H1 (cell line): ENCODE measurements around the gene MOB3B. TPM values are rescaled to one million over a fixed set of nuclear protein-coding genes. Genes with fewer than 3 reads are reported as not detected.
A peak's percentile ranks its signal among the peaks of the same experiment; 100 is the strongest.

Experiments used
- CTCF ChIA-PET: fragments of 300-600 bp; sonication (Branson Sonifier 250); formaldehyde crosslinking; loops from one replicate; lab custom pipeline; 2021; ENCODE audit not compliant: partially characterized antibody; lab: Charles Lee
- POLR2A ChIA-PET: fragments of 300-600 bp; sonication (Branson Sonifier 250); formaldehyde crosslinking; loops from one replicate; lab custom pipeline; 2021; ENCODE audit warnings: inconsistent platforms; ENCODE audit not compliant: partially characterized antibody; lab: Charles Lee
- DNase-seq, 2 experiments: peaks; one replicate each; pipeline versions ENCODE4 v3.0.0 to v3.0.0-alpha.2; 2010 to 2022; ENCODE audit warnings: low spot score in 2 of 2, low read depth in 1 of 2, mixed read lengths in 1 of 2
- FAIRE-seq: peaks from 2 replicates; lab custom pipeline; 2011; peaks lifted over from hg19 to GRCh38; lab: Jason Lieb, UNC
- H2AFZ ChIP-seq: 2 replicates; pipeline ENCODE4 v1.8.1; 2012; ENCODE audit warnings: low read length, inconsistent platforms
- H2AK5ac ChIP-seq: 2 replicates; pipeline ENCODE4 v1.6.1; 2013; ENCODE audit warnings: low read depth, low read length
- H2BK120ac ChIP-seq: replicated peaks from 2 replicates; pipeline ENCODE3; 2013; ENCODE audit warnings: low read depth, low read length, inconsistent platforms
- H2BK12ac ChIP-seq: 2 replicates; pipeline ENCODE4 v1.6.1; 2013; ENCODE audit warnings: low read depth, low read length
- H2BK15ac ChIP-seq: 2 replicates; pipeline ENCODE4 v1.6.1; 2013; ENCODE audit warnings: low read length
- H2BK20ac ChIP-seq: 2 replicates; pipeline ENCODE4 v1.6.1; 2013; ENCODE audit warnings: low read length
- H2BK5ac ChIP-seq: 2 replicates; pipeline ENCODE4 v1.6.1; 2013; ENCODE audit warnings: low read depth, low read length
- H3K14ac ChIP-seq: 2 replicates; pipeline ENCODE4 v1.6.1; 2013; ENCODE audit warnings: inconsistent platforms; ENCODE audit not compliant: insufficient read length
- H3K18ac ChIP-seq: 2 replicates; pipeline ENCODE4 v1.6.1; 2013; ENCODE audit warnings: low read length; ENCODE audit errors: extremely low read depth
- H3K23ac ChIP-seq: 2 replicates; pipeline ENCODE4 v1.6.1; 2013; ENCODE audit warnings: inconsistent platforms; ENCODE audit not compliant: insufficient read length
- H3K23me2 ChIP-seq: 2 replicates; pipeline ENCODE4 v1.6.1; 2013; ENCODE audit warnings: low read depth, low read length
- H3K27ac ChIP-seq: 2 replicates; pipeline ENCODE4 v1.6.1; 2011; ENCODE audit warnings: low read depth, low read length, inconsistent platforms
- H3K27me3 ChIP-seq, 4 experiments: replicated peaks in 1 of 4; 1 replicate in 1 of 4; 2 replicates in 3 of 4; pipeline versions ENCODE4 v1.6.1 to v1.8.1; 2011 to 2013; ENCODE audit warnings: low read length in 3 of 4, mild to moderate bottlenecking in 3 of 4, inconsistent platforms in 2 of 4, mixed read lengths in 2 of 4, moderate library complexity in 1 of 4; ENCODE audit not compliant: control insufficient read depth in 3 of 4, insufficient read depth in 3 of 4; ENCODE audit errors: extremely low read depth in 1 of 4
- H3K36me3 ChIP-seq, 4 experiments: 2 replicates each; pipeline versions ENCODE4 v1.6.1 to v1.8.1; 2011 to 2013; ENCODE audit warnings: mild to moderate bottlenecking in 4 of 4, low read length in 3 of 4, moderate library complexity in 2 of 4, control low read depth in 1 of 4, inconsistent platforms in 1 of 4; ENCODE audit not compliant: insufficient read depth in 4 of 4, control insufficient read depth in 2 of 4
- H3K4ac ChIP-seq: replicated peaks from 2 replicates; pipeline ENCODE3; 2013; ENCODE audit warnings: low read length, low read depth, mixed read lengths, inconsistent platforms; ENCODE audit not compliant: insufficient read length
- H3K4me1 ChIP-seq, 4 experiments: replicated peaks in 1 of 4; 1 replicate in 1 of 4; 2 replicates in 3 of 4; pipeline versions ENCODE4 v1.6.1 to v1.8.1; 2011 to 2013; ENCODE audit warnings: low read length in 3 of 4, inconsistent platforms in 2 of 4, mixed read lengths in 1 of 4; ENCODE audit not compliant: insufficient read depth in 4 of 4, control insufficient read depth in 3 of 4
- H3K4me2 ChIP-seq, 2 experiments: 2 replicates each; pipeline versions ENCODE4 v1.6.1 to v1.8.1; 2011 to 2013; ENCODE audit warnings: low read depth in 2 of 2, low read length in 2 of 2, control low read depth in 1 of 2, inconsistent platforms in 1 of 2, mild to moderate bottlenecking in 1 of 2; ENCODE audit not compliant: insufficient read depth in 1 of 2
- H3K4me3 ChIP-seq, 4 experiments: fragments of 200-600, 300-600 bp in 1 of 4; sonication (generic), shearing (Covaris generic), sonication (Bioruptor Twin) in 1 of 4; 2 replicates each; pipeline versions ENCODE4 v1.5.1 to v1.8.1; 2011 to 2016; ENCODE audit warnings: low read length in 4 of 4, low read depth in 3 of 4, control low read depth in 2 of 4, inconsistent platforms in 2 of 4, mild to moderate bottlenecking in 2 of 4, mixed read lengths in 1 of 4, moderate library complexity in 1 of 4; ENCODE audit not compliant: insufficient read depth in 2 of 4; ENCODE audit errors: extremely low read depth in 1 of 4
- H3K56ac ChIP-seq: replicated peaks from 2 replicates; pipeline ENCODE3; 2013; ENCODE audit warnings: low read depth, mild to moderate bottlenecking, mixed read lengths, low read length, inconsistent platforms; ENCODE audit not compliant: insufficient read length
- H3K79me1 ChIP-seq: 2 replicates; pipeline ENCODE4 v1.6.1; 2013; ENCODE audit warnings: low read depth, low read length, control low read depth
- H3K79me2 ChIP-seq, 2 experiments: 2 replicates each; pipeline versions ENCODE4 v1.6.1 to v1.8.1; 2012 to 2013; ENCODE audit warnings: low read length in 2 of 2, mild to moderate bottlenecking in 2 of 2, inconsistent platforms in 1 of 2; ENCODE audit not compliant: insufficient read depth in 2 of 2, control insufficient read depth in 1 of 2
- H3K9ac ChIP-seq, 4 experiments: replicated peaks in 1 of 4; 1 replicate in 1 of 4; 2 replicates in 3 of 4; pipeline versions ENCODE4 v1.6.1 to v1.8.1; 2011 to 2013; ENCODE audit warnings: low read depth in 3 of 4, low read length in 3 of 4, control low read depth in 2 of 4, mild to moderate bottlenecking in 2 of 4, moderate library complexity in 2 of 4, inconsistent platforms in 1 of 4; ENCODE audit errors: extremely low read depth in 1 of 4
- H3K9me3 ChIP-seq, 2 experiments: 2 replicates each; pipeline versions ENCODE4 v1.6.1 to v1.8.1; 2012 to 2013; ENCODE audit warnings: mild to moderate bottlenecking in 2 of 2, moderate library complexity in 2 of 2, control low read depth in 1 of 2, inconsistent platforms in 1 of 2, low read depth in 1 of 2, low read length in 1 of 2, mixed read lengths in 1 of 2; ENCODE audit not compliant: insufficient read depth in 2 of 2
- H4K20me1 ChIP-seq, 2 experiments: replicated peaks in 1 of 2; 2 replicates each; pipeline versions ENCODE3 to v1.8.1; 2011 to 2013; ENCODE audit warnings: inconsistent platforms in 2 of 2, low read length in 2 of 2, mild to moderate bottlenecking in 1 of 2; ENCODE audit not compliant: insufficient read depth in 2 of 2, control insufficient read depth in 1 of 2
- H4K5ac ChIP-seq: 2 replicates; pipeline ENCODE4 v1.6.1; 2013; ENCODE audit warnings: low read length, low read depth, mixed read lengths, inconsistent platforms; ENCODE audit not compliant: insufficient read length
- H4K8ac ChIP-seq: 2 replicates; pipeline ENCODE4 v1.8.0; 2013; ENCODE audit warnings: mild to moderate bottlenecking, moderate library complexity, low read length, inconsistent platforms; ENCODE audit not compliant: insufficient read depth; ENCODE audit errors: extremely low read depth
- H4K91ac ChIP-seq: replicated peaks from 2 replicates; pipeline ENCODE3; 2013; ENCODE audit warnings: low read length, mixed read lengths, inconsistent platforms; ENCODE audit not compliant: insufficient read length
- CHD2 ChIP-seq: IDR thresholded peaks from 2 replicates; pipeline ENCODE4 v1.6.1; 2012; ENCODE audit warnings: low read length, improper control_type of control experiment
- CREB1 ChIP-seq: IDR thresholded peaks from 2 replicates; pipeline ENCODE4 v1.6.1; 2012; ENCODE audit warnings: inconsistent platforms
- EGR1 ChIP-seq: IDR thresholded peaks from 2 replicates; pipeline ENCODE4 v1.6.1; 2011; ENCODE audit warnings: low read depth, low read length, borderline replicate concordance
- EZH2 ChIP-seq: fragments of 200-600 bp; sonication (generic); IDR thresholded peaks from 2 replicates; pipeline ENCODE4 v1.7.1; 2012; ENCODE audit warnings: low read depth, mild to moderate bottlenecking, moderate library complexity, low read length, inconsistent platforms; ENCODE audit not compliant: severe bottlenecking
- NANOG ChIP-seq: IDR thresholded peaks from 2 replicates; pipeline ENCODE4 v1.6.1; 2011; ENCODE audit warnings: low read length, low read depth, mild to moderate bottlenecking, inconsistent platforms; ENCODE audit not compliant: insufficient read depth, poor library complexity, severe bottlenecking
- SIN3A ChIP-seq, 2 experiments: IDR thresholded peaks in 1 of 2; conservative IDR thresholded peaks in 1 of 2; 2 replicates each; pipeline ENCODE4 v1.6.1; 2011 to 2012; ENCODE audit warnings: low read length in 2 of 2, improper control_type of control experiment in 1 of 2, low read depth in 1 of 2, mild to moderate bottlenecking in 1 of 2
- whole genome bisulfite sequencing, 2 experiments: shearing (Covaris generic) in 1 of 2; methylation state at CpG; one replicate each; pipeline versions ENCODE4 v1.1.6 to v1.1.7; 2013 to 2015; ENCODE audit warnings: low lambda C conversion rate in 2 of 2, mixed read lengths in 2 of 2, inconsistent platforms in 1 of 2, low coverage in 1 of 2, missing lambda C conversion rate in 1 of 2; ENCODE audit not compliant: insufficient replicate concordance in 2 of 2, insufficient coverage in 1 of 2, insufficient read length in 1 of 2; ENCODE audit errors: extremely low coverage in 1 of 2, missing lambda C conversion rate in 1 of 2; 5-methylcytosine and 5-hydroxymethylcytosine counted together
- polyA plus RNA-seq, 7 experiments: library from polyadenylated mRNA; depleted of rRNA in 3 of 7; stranded (reverse) in 5 of 7; unstranded in 2 of 7; fragments of >200 nt in 5 of 7; fragments of 200-250 nt in 2 of 7; gene quantifications; 1 replicate in 5 of 7; 2 replicates in 1 of 7; 4 replicates in 1 of 7; pipeline versions ENCODE4 v1.2.1 to v1.2.3, GENCODE V29; 2011 to 2013; ENCODE audit warnings: missing spikeins in 2 of 7, mixed read lengths in 2 of 7
- total RNA-seq: library from RNA; stranded (reverse); fragmentation: NEBNext Ultra II Directional; extraction: Animal tissue kit (Norgen Biotek cat#: 25700); gene quantifications from 2 replicates; pipeline ENCODE4 v1.2.1, GENCODE V29; 2021

The MOB3B gene
- total and polyA plus RNA-seq, 2 of the 8 experiments (the other 6 are each of a cell fraction or from before 2014, with no cell fraction given), result 12.7 to 16.1 TPM

- Histone ChIP-seq H3K56ac (no peak overlapping the region), H3K9me3 (no peaks in the 10 kb centered on the region), H3K14ac (no peak overlapping the region), H3K4me3 (no peak overlapping the region), H2BK120ac (no peak overlapping the region), H2AFZ (no peak overlapping the region), H3K79me2 (0 out of 4 replicates have a peak, but pooled peaks cover 0 to 3% of the 10 kb centered on the region in 2 experiments), H3K18ac (no peak overlapping the region), H3K27ac (no peak overlapping the region), H3K23ac (no peak overlapping the region), H3K9ac (no peak overlapping the region), H3K4ac (no peak overlapping the region), H3K27me3 (peaks cover 0 to 1% (median 0%) of the 10 kb centered on the region in 4 experiments; a peak in 1 of 7 replicates), H2BK12ac (0 out of 2 replicates have a peak overlapping the region, but pooled peaks have one; percentile 32), H3K79me1 (peaks cover 4% of the 10 kb centered on the region; the same call in 1 of the 2 replicates), H3K4me2 (peak overlapping the region in 1 of 2 experiments; percentile 19; a peak in 2 of 4 replicates), H2BK20ac (no peak overlapping the region), H3K36me3 (no peaks in the 10 kb centered on the region; a peak in 1 of 8 replicates), H2BK15ac (no peak overlapping the region), H3K23me2 (no peaks in the 10 kb centered on the region), H3K4me1 (peaks cover 1 to 23% (median 16%) of the 10 kb centered on the region in 4 experiments; a peak in 5 of 7 replicates), H2BK5ac (no peak overlapping the region), H2AK5ac (no peak overlapping the region), H4K8ac (no peak overlapping the region), H4K91ac (no peak overlapping the region), H4K20me1 (no peaks in the 10 kb centered on the region), H4K5ac (no peak overlapping the region)
- no peak for TF ChIP-seq EGR1
- no peak for TF ChIP-seq CREB1
- TF ChIP-seq SIN3A (conservative IDR thresholded peaks at IDR 0.05 in 1 of 2, IDR thresholded peaks at IDR 0.05 in 1 of 2; ENCODE audit: low read depth in 1 of 2, low read length in 2 of 2), result no peak
- TF ChIP-seq EZH2, result no peak
- TF ChIP-seq NANOG, result no peak
- TF ChIP-seq CHD2, result no peak
- ChIA-PET CTCF (interaction anchor here (0.8 to 1.2 kb wide), 3 partner anchors 8 to 104 kb away, joined by 3 to 4 read pairs (median 3); partner anchors contain the start of gene MOB3B), POLR2A (interaction anchor here (1.4 kb wide), 1 partner anchor 104 kb away, joined by 3 read pairs; the partner anchor contains the start of gene MOB3B)
- WGBS, 2 experiments, result 70% methylated on average over 4 of the region's 4 CpGs; no CpG with 5 or more reads in 1 of the 2 experiments
- FAIRE-seq, result no peak
- DNase-seq, result no peak
Observed at GRCh38 chr9:27425827-27426510, 103.6 kb downstream of the MOB3B start.
